ENCODE data around the gene PRRX1.

Gene PRRX1

DNA sequence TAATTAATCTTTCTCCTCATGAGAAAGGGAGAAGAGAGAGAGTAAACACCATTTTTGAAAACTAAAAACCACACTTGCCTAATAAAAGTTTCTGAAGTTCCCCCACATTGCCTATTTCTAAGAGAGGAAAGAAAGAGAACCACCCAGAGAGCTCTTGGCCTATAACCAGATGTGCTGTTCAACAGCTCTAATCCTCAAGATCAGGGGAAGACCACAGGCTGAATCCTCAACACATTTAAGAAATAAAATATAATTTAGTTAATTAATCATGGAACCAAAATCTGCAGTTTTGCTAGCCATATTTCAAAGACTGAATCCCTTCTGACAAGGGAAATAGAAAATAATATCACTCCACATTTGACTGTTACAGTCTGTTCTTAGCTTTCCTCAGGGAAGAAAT lies 11.9 kb downstream of the PRRX1 start:
- H3K79me2 ChIP-seq (ENCODE audit: low read length), result no peaks in the 10 kb centered on the region
- no peaks in the 10 kb centered on the region for H3K9me3 ChIP-seq (replicated peaks; ENCODE audit: insufficient read depth, low read length)
- TF ChIP-seq EZH2 (optimal IDR thresholded peaks at IDR 0.05; ENCODE audit: low read depth, low read length), result no peak
- TF ChIP-seq, protein P1, sequence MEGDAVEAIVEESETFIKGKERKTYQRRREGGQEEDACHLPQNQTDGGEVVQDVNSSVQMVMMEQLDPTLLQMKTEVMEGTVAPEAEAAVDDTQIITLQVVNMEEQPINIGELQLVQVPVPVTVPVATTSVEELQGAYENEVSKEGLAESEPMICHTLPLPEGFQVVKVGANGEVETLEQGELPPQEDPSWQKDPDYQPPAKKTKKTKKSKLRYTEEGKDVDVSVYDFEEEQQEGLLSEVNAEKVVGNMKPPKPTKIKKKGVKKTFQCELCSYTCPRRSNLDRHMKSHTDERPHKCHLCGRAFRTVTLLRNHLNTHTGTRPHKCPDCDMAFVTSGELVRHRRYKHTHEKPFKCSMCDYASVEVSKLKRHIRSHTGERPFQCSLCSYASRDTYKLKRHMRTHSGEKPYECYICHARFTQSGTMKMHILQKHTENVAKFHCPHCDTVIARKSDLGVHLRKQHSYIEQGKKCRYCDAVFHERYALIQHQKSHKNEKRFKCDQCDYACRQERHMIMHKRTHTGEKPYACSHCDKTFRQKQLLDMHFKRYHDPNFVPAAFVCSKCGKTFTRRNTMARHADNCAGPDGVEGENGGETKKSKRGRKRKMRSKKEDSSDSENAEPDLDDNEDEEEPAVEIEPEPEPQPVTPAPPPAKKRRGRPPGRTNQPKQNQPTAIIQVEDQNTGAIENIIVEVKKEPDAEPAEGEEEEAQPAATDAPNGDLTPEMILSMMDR (IDR thresholded peaks at IDR 0.05; ENCODE audit: low read length), result no peak
- no peak overlapping the region for H3K27ac ChIP-seq (ENCODE audit: low read length)
- no peak overlapping the region for H2AFZ ChIP-seq (ENCODE audit: low read length)
- H3K9ac ChIP-seq (ENCODE audit: low read length), result no peak overlapping the region
- no peaks in the 10 kb centered on the region for H3K9me2 ChIP-seq (replicated peaks; ENCODE audit: insufficient read depth, low read length)
- DNase-seq, result no peak
- no peaks in the 10 kb centered on the region for H3K4me1 ChIP-seq (ENCODE audit: low read length)
- H3K4me3 ChIP-seq (ENCODE audit: low read length), result no peak overlapping the region
- no peaks in the 10 kb centered on the region for H4K20me1 ChIP-seq (ENCODE audit: insufficient read depth, low read length)
- no peaks in the 10 kb centered on the region for H3K36me3 ChIP-seq (replicated peaks; ENCODE audit: insufficient read depth, low read length)
- H3K27me3 ChIP-seq (replicated peaks; ENCODE audit: insufficient read depth, low read length), result no peaks in the 10 kb centered on the region
- no peak overlapping the region for H3K4me2 ChIP-seq (ENCODE audit: low read depth, low read length)
- no peaks in the 10 kb centered on the region for H3F3A ChIP-seq (ENCODE audit: insufficient read depth, low read length)

DNA sequence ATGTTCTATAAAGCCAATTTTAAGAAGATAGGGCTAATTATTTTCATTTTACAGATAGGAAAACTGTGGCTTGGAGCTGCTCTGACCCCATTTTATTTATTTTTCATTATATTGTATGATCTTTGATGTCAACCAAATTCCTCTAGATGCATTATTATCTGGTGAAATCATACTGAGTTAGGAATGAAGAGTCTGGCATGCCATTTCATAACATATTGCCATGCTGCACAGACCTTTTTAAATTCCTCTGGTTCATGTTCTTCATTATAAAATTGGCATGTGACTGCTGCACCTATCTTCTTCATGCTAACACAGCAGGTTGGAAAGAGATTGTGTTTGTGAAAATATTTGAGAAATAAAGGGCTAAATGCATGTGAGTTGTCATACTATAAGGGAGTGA lies 12.7 kb downstream of the PRRX1 start:
- H3K9me2 ChIP-seq (replicated peaks; ENCODE audit: insufficient read depth, low read length), result no peaks in the 10 kb centered on the region
- H3K36me3 ChIP-seq (replicated peaks; ENCODE audit: insufficient read depth, low read length), result no peaks in the 10 kb centered on the region
- no peak overlapping the region for H2AFZ ChIP-seq (ENCODE audit: low read length)
- no peak overlapping the region for H3K27ac ChIP-seq (ENCODE audit: low read length)
- no peaks in the 10 kb centered on the region for H3K79me2 ChIP-seq (ENCODE audit: low read length)
- no peak for DNase-seq
- no peak overlapping the region for H3K4me3 ChIP-seq (ENCODE audit: low read length)
- TF ChIP-seq, protein P1 (IDR thresholded peaks at IDR 0.05; ENCODE audit: low read length), result no peak
- H3K9me3 ChIP-seq (replicated peaks; ENCODE audit: insufficient read depth, low read length), result no peaks in the 10 kb centered on the region
- no peaks in the 10 kb centered on the region for H3F3A ChIP-seq (ENCODE audit: insufficient read depth, low read length)
- H3K27me3 ChIP-seq (replicated peaks; ENCODE audit: insufficient read depth, low read length), result no peaks in the 10 kb centered on the region
- H3K4me2 ChIP-seq (ENCODE audit: low read depth, low read length), result no peak overlapping the region
- no peaks in the 10 kb centered on the region for H3K4me1 ChIP-seq (ENCODE audit: low read length)
- no peak overlapping the region for H3K9ac ChIP-seq (ENCODE audit: low read length)
- no peaks in the 10 kb centered on the region for H4K20me1 ChIP-seq (ENCODE audit: insufficient read depth, low read length)

DNA sequence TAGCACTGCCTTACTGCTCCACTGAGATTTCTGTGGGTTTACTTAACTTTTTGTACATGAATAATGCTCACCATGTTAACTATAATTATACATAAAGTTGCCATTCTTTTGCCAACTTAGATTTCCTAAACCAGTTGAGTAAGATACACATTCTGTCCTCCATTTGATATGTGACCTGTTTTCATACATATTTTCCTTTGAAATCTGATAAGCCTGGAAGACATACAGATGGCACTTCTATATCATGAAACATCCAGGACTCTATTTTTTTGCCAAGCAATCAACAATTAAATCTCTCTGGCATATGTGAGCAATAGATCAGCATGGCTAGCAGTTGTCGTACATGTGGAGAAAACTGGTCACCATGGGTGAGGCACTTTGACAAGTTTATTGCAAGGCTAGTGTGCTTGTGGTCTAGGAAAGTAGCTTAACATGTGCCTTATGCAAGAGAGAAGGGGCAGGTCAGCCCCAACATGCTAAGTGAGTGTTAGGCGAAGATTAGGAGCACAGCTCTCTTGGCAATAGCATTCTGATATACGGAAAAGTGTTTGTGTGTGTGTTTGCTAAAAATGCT lies 14.2 kb downstream of the PRRX1 start:
- Histone ChIP-seq H3K4me3 (ENCODE audit: low read length) (no peak overlapping the region), H3K9me2 (replicated peaks; ENCODE audit: insufficient read depth, low read length) (no peaks in the 10 kb centered on the region), H3K4me1 (ENCODE audit: low read length) (no peaks in the 10 kb centered on the region), H3K36me3 (replicated peaks; ENCODE audit: insufficient read depth, low read length) (no peaks in the 10 kb centered on the region), H3K4me2 (ENCODE audit: low read depth, low read length) (no peak overlapping the region), H3K9ac (ENCODE audit: low read length) (no peak overlapping the region), H3K79me2 (ENCODE audit: low read length) (no peaks in the 10 kb centered on the region), H3K9me3 (replicated peaks; ENCODE audit: insufficient read depth, low read length) (no peaks in the 10 kb centered on the region), H3K27me3 (replicated peaks; ENCODE audit: insufficient read depth, low read length) (no peaks in the 10 kb centered on the region), H2AFZ (ENCODE audit: low read length) (no peak overlapping the region), H3F3A (ENCODE audit: insufficient read depth, low read length) (no peaks in the 10 kb centered on the region), H3K27ac (ENCODE audit: low read length) (no peak overlapping the region), H4K20me1 (ENCODE audit: insufficient read depth, low read length) (no peaks in the 10 kb centered on the region)
- DNase-seq, result no peak
- TF ChIP-seq EZH2phosphoT487 (IDR thresholded peaks at IDR 0.05; ENCODE audit: low read length) (no peak), EZH2 (optimal IDR thresholded peaks at IDR 0.05; ENCODE audit: low read depth, low read length) (no peak)
- TF ChIP-seq, protein P1 (IDR thresholded peaks at IDR 0.05; ENCODE audit: low read length), result no peak

Data from MM.1S (cell line).